ENCODE results near the gene SPTSSB.
A peak's percentile ranks its signal among the peaks of the same experiment; 100 is the strongest.

The SPTSSB gene

GRCh38 chr3:161337311-161337710 is 34.0 kb downstream of the SPTSSB start:
- no peak for DNase-seq

- no peak for DNase-seq
Measured at GRCh38 chr3:161336661-161337060, 34.7 kb downstream of the SPTSSB start.

DNA sequence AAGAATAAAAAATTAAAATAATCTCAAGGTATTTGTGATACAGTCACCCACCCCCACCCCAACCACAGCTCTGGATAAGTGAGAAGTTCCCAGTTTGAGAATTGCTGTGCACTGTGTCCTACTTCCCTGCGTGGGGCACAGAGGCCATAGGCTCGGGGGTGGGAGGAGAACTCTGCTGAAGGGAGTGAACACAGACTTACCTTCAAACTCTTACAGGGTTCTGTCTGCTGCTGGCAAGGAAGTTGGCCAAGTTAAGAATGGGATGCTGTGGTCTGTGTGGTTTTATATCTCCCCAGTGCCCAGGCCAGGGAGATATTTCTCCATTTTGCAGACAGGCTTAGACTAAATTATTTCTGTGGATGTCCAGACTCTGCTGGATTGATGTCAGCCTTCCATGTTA is 37.6 kb downstream of the SPTSSB start:
- DNase-seq: peak; percentile 74

DNA sequence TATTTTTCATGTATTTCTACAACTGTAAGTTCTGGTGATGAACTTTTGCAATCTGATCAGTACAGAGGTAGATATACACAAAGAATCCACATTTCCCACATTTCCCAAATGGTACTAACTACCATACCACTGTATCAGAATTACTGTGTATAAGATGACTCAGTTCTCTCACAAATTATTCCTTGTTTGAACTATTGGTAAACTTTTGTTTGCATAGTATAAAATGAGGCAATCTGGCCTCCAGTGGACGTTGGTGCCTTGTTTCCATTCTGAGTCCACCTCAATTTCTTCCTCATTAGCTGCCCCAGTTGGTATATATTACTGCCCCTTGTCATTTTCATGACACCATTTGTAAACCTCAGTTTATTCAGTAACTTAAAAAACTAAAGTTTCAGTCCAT is 38.5 kb downstream of the SPTSSB start:
- DNase-seq: no peak

DNA sequence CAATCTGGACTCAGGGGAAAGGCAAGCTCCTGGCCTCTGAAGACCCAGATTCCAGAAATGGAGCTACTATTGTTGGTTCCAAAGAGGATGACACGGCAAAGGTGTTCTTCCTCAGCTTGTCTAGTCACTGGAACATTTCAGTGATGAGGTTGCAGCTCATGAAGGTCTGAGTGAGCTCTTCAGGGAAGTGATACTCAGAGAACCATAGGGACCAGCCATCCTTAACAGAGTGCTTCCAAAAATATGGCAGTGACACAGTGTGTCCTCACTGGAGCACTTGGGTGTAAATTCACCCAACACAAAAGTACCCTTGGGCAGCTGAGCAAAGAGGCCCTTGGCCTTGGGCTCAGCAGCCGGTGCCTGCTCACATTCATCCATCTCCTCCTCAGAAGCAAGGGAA is 46.3 kb downstream of the SPTSSB start:
- no peak for DNase-seq

DNA sequence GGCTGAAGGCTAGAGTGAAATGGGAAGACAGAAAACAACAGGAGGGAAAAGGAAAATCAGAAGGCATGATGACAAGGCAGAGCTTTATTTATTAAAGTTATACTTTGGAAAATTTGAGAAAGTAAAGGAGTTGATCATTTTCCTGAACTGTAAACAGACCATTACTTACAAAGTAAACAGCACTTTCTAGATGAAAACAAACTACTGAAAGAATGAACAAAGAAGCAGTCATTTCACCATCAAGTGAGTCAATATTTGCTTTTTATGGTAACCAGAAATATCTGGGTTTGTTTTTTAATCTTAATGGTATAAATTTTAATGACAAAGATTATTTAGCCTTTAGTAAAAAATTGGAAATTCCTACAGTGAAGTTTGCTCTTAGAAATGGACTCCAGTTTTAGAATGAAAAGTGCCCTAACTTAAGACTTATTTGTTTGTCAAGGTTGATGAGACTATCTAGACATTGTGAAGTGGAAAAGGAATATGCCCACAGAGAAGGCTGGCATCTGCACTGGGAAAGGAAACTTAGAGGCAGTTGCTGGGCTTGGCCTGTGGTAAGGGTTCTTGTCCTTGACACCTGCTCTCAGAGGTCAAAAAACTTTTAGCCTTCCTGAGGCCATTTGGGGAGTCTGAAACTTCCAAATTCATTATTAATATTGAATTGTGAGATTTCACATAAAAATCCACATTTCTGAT is 47.2 kb downstream of the SPTSSB start:
- no peak for DNase-seq

DNA sequence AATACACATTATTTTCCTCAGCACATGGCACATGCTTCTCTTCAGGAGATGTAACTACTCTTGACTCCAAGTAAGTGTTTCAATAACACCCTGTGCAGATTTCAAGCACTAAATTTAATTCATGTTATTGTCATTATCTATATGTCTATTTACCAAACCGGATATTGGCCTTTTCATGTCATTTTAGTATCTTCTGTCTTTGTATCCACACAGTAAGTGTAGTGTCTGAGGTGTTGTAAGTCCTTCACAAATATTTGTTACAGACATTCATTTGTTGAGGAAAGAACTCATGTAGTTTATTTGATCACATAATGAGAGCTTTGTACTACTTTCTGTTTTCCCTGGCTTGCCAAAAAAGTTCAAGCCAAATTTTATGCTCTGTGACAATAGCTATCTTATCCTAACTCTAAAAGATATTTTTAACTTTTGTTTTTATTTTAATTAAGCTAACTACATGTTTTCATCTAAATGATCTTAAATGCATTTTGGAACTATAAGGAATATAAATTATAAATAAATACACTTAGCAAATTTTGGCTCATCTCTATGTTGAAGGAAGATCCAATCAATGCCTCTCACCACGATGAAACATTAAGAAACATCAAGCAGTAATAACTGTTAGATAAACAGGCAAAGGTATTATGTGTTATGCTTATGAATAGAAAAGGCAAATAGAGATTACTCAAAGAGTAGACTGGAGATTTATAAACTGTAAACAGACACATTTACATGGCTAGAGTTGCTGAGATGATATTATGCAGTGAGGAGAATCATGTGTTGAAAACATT is 48.3 kb downstream of the SPTSSB start:
- DNase-seq: no peak

DNA sequence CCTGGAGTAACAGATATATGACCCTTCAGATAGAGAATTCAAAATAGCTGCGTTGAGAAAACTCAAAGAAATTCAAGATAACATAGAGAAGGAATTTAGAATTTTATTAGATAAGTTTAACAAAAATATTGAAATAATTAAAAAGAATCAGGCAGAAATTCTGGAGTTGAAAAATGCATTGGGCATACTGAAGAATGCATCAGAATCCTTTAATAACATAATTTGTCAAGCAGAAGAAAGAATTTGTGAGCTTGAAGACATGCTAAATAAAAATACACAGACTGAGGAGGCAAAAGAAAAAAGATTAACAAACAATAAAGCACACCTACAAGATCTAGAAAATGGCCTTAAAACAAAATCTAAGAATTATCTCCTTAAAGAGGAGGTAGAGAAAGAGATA is 50.5 kb downstream of the SPTSSB start:
- DNase-seq: no peak

- DNase-seq: no peak
Measured at GRCh38 chr3:161319867-161320266, 51.5 kb downstream of the SPTSSB start.

- no peak for DNase-seq
Measured at GRCh38 chr3:161317077-161317476, 54.2 kb downstream of the SPTSSB start.

DNA sequence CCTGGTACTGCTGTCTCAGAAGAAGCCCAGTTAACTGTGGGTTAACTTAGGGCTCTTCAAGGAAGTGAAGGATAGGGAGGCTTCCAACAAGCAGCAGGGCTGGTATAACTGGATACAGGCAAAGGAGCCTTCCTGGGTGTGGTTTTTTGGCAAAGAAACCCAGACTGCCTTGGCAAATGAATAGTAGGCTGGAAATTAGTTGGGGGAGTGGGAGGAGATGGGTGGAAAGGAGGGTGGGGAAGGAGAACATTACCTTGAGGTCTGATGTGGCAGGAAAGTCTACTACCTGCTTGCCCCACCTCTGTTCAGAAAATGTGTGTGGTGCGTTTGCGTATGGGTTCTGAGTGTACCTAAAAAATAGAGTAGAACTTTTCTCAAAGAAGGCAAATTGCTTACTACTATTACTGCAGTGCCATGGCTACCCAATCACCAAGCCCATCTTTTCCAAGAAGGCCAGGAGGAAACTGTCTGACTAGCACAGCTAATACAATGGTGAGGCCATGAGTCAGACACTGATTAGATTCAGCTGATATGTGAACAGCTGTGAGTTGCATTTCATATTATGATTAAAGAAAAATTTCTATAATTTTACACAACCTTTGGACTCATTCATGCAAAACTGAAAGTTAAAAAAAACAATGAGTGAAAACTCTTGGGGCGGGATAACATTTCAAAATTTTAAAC is 55.2 kb downstream of the SPTSSB start:
- DNase-seq: peak; percentile 74

DNA sequence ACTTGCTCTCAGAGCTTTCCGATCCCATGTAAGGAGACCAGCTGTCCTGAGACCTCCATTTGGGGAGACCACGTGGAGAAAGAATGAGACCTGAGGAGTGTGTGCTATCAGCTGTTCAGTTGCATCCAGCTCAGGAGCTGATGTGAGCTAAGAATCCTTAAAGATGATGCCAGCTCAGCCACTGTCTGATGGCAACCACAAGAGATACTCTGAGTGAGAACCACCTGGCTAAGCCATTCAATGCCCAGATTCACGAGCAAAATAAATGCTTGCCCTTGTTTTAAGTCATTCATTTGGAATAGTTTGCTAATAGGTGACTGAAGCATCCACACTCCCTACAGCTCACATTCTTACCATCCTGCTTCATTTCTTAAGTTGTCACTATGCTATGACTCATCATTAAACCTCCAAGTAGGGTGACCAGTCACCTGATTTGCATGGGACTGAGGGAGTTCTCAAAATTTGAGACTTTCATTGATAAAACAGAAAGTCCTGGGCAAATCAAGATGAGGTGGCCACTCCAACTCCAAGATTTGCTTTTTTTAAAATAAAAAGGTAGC is 56.4 kb downstream of the SPTSSB start:
- DNase-seq: no peak

GRCh38 chr3:161310649-161311423 is 60.5 kb downstream of the SPTSSB start:
- DNase-seq: peak; percentile 49

GRCh38 chr3:161305095-161305991 is 66.0 kb downstream of the SPTSSB start:
- DNase-seq: peak; percentile 67

- DNase-seq: no peak
Measured at GRCh38 chr3:161296814-161297213, 74.5 kb downstream of the SPTSSB start.

GRCh38 chr3:161295325-161295724 is 76.0 kb downstream of the SPTSSB start:
- no peak for DNase-seq

Data from hematopoietic multipotent progenitor cell treated with erythropoietin and hydrocortisone succinate and interleukin-3 and kit ligand, for 4 days (in vitro differentiated cells).